Activated CD8-positive, alpha-beta memory T cell treated with anti-CD3 and anti-CD28 coated beads, Interleukin-2, amount 50 U/mL, for 24 hours (primary cell): ENCODE measurements around the gene RHOC.

Source experiments
- DNase-seq: peaks from one replicate; pipeline ENCODE4 v3.0.0-alpha.2; 2020; ENCODE audit errors: extremely low read depth

Gene RHOC

GRCh38 chr1:112677501-112677900 is 29.4 kb downstream of the RHOC start:
- DNase-seq = no peak

GRCh38 chr1:112676543-112676942 is 30.4 kb downstream of the RHOC start:
- DNase-seq = no peak

GRCh38 chr1:112675728-112676381 is 31.1 kb downstream of the RHOC start:
- DNase-seq = no peak

GRCh38 chr1:112674986-112675727 is 31.8 kb downstream of the RHOC start:
- no peak for DNase-seq

- DNase-seq = no peak
Measured at GRCh38 chr1:112674440-112674985, 32.4 kb downstream of the RHOC start, which contains the start of gene MOV10. TSS of gene MOV10 (plus strand) at chr1:112674659. CDS start at chr1:112674913, 254 bp downstream.

- DNase-seq = no peak
Measured at GRCh38 chr1:112673592-112674439, 33.1 kb downstream of the RHOC start.

GRCh38 chr1:112672842-112673241 is 34.1 kb downstream of the RHOC start:
- no peak for DNase-seq

DNA sequence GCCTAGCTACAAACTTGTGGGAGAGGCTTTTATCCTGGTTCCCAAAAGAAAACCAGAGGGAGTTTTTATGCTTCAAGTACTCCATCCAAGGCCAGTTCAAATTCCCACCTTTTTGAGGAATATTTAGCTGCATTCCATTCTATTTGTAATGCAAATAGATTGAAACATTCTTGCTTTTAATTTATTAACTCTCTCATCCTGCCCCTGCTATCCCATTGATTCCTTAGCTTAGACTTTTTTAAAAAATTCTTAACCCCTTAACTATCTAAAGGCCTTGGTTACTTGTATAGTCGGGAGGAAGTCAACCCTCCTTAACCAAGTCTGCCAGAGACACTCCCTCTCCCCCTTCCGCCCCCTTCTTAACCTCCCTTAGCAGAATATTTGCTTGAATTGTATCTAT is 34.9 kb downstream of the RHOC start:
- DNase-seq = no peak

- DNase-seq = no peak
Measured at GRCh38 chr1:112666946-112667345, 40.0 kb downstream of the RHOC start.

DNA sequence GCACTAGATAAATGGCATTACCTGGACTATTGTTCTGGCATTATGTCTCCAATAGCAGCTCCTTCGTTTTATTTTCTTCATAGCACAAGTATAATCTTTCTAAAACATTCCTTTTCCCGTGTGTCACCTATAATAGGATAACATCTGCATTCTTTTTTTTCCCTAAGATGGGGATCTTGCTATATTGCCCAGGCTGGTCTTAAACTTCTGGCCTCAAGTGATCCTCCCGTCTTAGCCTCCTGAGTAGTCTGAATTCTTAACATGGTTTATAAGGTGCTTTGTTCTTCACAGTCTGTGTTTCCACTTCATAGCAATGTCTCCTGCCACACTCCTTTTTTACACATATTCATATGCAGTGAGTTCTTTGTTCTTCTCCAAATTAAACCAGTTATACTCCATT is 41.1 kb downstream of the RHOC start:
- DNase-seq = no peak

GRCh38 chr1:112651205-112651604 is 55.7 kb downstream of the RHOC start:
- DNase-seq = no peak
